SK-N-DZ (cell line): Measurements from ENCODE around the gene KCNG2. TPM values are rescaled to one million over a fixed set of nuclear protein-coding genes. Genes with fewer than 3 reads are reported as not detected.
"Not testable (repeated sequence)": the region's sequence is repeated elsewhere in the genome, so short reads cannot be mapped to it uniquely, and the experiment has no call there.

Source experiments
- DNase-seq: peaks from one replicate; pipeline ENCODE4 v3.0.0-alpha.2; 2015; ENCODE audit warnings: low spot score
- polyA plus RNA-seq, 2 experiments: library from polyadenylated mRNA; depleted of rRNA; stranded (reverse); fragments of >200 nt; gene quantifications; 2 replicates each; pipeline ENCODE4 v1.2.3, GENCODE V29; 2014

Gene KCNG2, protein sequence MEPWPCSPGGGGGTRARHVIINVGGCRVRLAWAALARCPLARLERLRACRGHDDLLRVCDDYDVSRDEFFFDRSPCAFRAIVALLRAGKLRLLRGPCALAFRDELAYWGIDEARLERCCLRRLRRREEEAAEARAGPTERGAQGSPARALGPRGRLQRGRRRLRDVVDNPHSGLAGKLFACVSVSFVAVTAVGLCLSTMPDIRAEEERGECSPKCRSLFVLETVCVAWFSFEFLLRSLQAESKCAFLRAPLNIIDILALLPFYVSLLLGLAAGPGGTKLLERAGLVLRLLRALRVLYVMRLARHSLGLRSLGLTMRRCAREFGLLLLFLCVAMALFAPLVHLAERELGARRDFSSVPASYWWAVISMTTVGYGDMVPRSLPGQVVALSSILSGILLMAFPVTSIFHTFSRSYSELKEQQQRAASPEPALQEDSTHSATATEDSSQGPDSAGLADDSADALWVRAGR
- polyA plus RNA-seq (2014; cell fraction: cytosol; rRNA removed), result not detected in 2 replicates
- polyA plus RNA-seq (2014; cell fraction: nucleus; rRNA removed), result not detected in 2 replicates

DNA sequence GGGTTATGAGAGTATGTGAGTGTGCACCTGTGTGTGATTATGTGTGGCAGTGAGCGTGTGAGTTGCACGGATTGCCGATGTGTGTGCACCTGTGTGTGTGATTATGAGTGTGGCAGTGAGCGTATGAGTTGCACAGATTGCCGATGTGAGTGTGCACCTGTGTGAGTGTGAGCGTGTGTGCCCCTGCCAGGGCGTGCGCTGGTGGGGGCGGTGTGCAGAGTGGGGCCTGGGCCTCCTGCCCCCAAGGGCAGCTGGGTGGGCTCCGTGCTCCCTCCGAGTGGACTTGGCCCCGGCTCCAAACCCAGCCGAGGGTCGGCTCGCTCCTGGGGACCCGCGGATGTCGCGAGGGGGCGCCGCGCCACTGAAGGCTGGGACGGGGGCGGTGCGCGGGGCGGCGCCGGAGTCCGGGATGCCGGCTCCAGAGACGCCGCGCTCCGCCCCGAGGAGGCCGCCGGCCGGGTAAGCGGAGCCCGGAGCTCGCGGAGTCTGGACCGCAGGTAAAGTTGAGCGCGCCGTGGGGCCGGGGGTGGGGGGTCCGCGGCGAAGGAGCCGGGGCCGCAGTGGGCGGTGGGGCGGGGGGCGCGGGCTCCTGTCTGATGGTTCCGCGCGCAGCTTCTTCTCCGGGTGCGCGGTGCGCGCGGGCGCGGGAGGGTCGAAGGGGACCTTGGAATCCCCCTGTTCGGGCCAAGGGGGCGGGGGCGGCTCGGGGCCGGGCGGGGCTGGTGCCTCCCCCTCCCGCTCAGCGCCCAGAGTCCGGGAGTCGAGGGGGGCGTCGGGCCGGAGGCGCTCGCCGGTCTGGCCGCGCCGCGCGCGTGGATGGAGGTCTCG lies at the start of gene KCNG2:
Gene KCNG2 (plus strand): TSS at position 421 of the 828 bp plus-strand sequence. CDS start 65,730 bp downstream, outside the sequence.
- DNase-seq, result no peak

- DNase-seq, result no peak
These were observed 49.2 kb upstream of the KCNG2 start for GRCh38 chr18:79748321-79749180.

DNA sequence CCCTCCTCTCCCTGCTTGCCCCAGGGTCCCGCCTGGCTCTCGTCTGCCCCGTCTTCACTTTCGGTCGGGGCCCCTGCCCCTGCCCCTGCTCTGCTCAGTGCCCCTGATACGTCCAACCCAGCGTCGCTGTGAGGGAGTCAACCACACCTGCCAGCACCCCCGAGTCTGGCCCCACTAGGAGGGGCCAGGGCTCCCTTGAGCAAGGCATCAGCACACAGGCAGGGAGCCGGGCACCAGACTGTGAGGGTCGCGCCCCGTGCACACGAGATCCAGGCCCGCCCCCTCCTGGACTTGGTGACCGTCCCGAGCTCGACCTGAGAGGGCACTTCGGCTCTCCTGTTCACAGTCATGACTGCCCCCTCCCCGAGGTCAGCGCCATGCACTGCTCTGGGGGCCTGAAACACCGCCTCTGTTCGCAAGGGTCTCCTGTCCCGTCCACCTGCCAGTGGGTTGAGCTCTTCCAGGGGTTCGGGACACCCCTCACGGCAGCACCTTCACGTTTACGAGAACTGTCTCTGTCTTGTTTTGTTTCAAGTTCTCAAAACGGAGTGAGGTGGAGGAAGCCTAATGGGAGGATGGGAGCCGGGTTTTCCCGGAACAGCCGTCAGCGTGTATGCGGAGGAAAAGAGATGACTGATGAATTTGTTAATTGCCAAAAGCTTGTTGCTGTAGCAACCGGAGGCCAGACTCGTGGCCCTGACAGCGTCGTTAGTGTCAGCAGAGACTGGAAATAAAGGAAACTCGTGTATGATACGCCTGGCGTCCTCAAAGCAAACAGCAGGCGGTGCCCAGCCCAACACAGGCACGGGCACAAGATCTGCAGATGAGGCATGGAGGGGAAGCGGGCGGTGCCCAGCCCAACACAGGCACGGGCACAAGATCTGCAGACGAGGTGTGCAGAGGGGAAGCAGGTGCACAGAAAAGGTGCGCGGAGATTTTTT lies 48.2 kb upstream of the KCNG2 start:
- no peak for DNase-seq

DNA sequence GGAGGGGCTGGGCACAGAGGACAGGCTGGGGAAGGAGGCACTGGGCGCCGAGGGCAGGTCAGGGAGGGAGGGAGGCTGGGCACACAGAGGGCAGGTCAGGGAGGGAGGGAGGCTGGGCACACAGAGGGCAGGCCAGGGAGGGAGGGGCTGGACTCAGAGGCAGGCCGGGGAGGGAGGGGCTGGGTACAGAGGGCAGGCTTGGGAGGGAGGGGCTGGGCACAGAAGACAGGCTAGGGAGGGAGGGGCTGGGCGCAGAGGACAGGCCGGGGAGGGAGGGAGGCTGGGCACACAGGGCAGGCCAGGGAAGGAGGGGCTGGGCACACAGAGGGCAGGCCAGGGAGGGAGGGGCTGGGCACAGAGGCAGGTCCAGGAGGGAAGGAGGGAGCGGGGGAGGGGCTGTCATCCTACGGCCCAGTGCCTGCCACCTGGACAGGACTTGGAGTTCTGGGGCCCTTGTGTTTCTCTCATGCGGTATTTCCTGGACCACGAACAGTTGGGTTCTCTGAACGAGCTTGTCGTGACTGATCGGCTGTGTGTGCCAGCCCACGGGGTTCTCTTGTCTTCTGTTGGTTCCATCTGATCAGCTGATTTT lies 46.7 kb upstream of the KCNG2 start:
- DNase-seq, result no peak

GRCh38 chr18:79751918-79752578 lies 45.7 kb upstream of the KCNG2 start:
- not testable (repeated sequence) for DNase-seq

DNA sequence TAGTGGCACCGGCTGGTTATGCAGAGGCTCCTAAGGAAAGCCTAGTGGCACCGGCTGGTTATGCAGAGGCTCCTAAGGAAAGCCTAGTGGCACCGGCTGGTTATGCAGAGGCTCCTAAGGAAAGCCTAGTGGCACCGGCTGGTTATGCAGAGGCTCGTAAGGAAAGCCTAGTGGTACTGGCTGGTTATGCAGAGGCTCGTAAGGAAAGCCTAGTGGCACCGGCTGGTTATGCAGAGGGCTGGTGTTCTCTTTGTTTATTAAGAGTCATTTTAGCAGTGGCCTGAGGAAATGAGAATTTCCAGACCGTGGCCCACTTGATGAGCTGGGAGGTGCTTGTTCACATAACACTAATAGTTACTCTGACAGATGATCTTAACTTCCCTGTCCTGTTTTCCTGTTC lies 44.8 kb upstream of the KCNG2 start:
- not testable (repeated sequence) for DNase-seq

DNA sequence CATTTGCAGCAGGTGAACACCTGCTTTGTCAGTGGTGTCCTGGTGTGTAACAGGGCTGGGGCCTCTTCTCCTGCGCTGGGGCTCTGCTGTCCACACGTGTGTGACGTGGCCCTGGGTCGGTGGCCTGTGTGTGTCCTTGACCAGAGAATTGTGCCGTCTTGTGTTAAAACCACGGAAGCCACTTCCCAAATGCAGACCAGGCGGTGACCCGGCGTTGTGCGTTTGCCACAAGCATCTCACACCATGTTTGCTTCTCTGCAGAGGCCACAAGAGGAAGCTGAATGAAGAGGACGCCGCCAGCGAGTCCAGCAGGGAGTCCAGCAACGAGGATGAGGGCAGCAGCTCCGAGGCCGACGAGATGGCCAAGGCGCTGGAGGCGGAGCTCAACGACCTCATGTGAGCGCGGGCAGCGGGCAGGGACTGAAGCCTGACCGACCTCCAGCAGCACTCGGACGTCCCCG lies 44.3 kb upstream of the KCNG2 start:
- DNase-seq, result no peak

- DNase-seq, result no peak
These were observed 43.5 kb upstream of the KCNG2 start for GRCh38 chr18:79754022-79754761.

- DNase-seq, result no peak
These were observed 42.8 kb upstream of the KCNG2 start for GRCh38 chr18:79754831-79755351.

GRCh38 chr18:79755496-79756142 lies 42.1 kb upstream of the KCNG2 start:
- DNase-seq, result no peak

DNA sequence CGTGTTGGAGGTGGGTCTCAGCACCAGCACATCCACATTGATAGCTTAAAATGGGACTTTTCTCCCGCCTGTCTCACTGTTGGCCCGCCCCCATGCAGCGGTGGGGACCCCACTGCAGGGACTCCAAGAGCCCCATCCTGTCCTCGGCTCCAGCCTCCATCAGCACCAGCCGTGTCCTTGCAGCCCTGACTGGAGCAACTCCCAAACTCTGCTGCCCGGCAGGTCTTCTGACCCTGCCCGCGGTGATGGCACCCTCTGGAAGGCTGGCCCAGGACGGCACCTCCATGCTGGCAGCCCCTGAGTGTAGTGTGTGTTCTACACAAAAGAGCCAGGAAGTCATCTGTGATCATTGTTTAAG lies 41.6 kb upstream of the KCNG2 start:
- DNase-seq, result no peak

DNA sequence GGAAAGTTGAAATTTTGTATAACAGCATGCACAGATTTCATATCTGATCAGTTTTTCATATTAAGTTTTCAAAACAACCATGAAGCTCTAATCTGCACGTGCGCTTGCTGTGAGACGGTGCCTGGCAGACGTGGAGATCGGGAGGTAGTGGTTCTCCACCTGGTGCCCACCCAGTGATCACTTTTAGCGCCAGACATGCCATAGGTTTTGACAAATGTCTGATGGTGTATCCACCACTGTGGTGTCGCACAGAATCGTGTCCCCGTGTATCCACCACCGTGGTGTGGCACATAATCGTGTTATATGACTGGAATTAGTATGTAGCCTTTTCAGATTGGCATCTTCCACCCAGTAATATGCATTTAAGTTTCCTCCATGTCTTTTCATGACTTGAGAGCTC lies 40.9 kb upstream of the KCNG2 start:
- no peak for DNase-seq

GRCh38 chr18:79760348-79760747 lies 37.4 kb upstream of the KCNG2 start:
- no peak for DNase-seq

GRCh38 chr18:79760881-79761280 lies 36.9 kb upstream of the KCNG2 start:
- DNase-seq, result no peak

- DNase-seq, result no peak
These were observed 34.3 kb upstream of the KCNG2 start for GRCh38 chr18:79763407-79763806.

GRCh38 chr18:79764131-79764530 lies 33.6 kb upstream of the KCNG2 start:
- DNase-seq, result no peak

- no peak for DNase-seq
These were observed 32.1 kb upstream of the KCNG2 start for GRCh38 chr18:79765491-79766245.
